IMR-90 (cell line): ENCODE measurements around the gene SF3A1. TPM values are rescaled to one million over a fixed set of nuclear protein-coding genes. Genes with fewer than 3 reads are reported as not detected.

Source experiments
- ATAC-seq: fragments of 200-7000 bp; cut with Tn5 transposase; 2 replicates; pipeline ENCODE4 v1.9.1; 2020; ENCODE audit warnings: low read depth, mild to moderate bottlenecking, moderate library complexity
- BruUV-seq: library from RNA; stranded (reverse); fragments of 400-500 nt; replicated peaks from 2 replicates; lab custom pipeline; 2021; lab: Mats Ljungman, UMichigan
- CTCF ChIA-PET: fragments of 300-600 bp; formaldehyde crosslinking; extraction: SDS; loops from one replicate; lab custom pipeline; 2021; ENCODE audit warnings: antibody characterized with exemption; lab: Yijun Ruan, JAX
- POLR2A ChIA-PET: fragments of 300-600 bp; sonication (Branson Sonifier 250); formaldehyde crosslinking; loops from one replicate; lab custom pipeline; 2022; ENCODE audit warnings: antibody characterized with exemption; ENCODE audit not compliant: unreplicated experiment; lab: Charles Lee
- DNase-seq: peaks from one replicate; pipeline ENCODE4 v3.0.0; 2013
- H2AFZ ChIP-seq: replicated peaks from 2 replicates; pipeline ENCODE3; 2013; ENCODE audit warnings: low read length, mild to moderate bottlenecking; ENCODE audit not compliant: poor library complexity
- H2AK5ac ChIP-seq: 2 replicates; pipeline ENCODE4 v1.6.1; 2013; ENCODE audit warnings: low read depth, low read length, inconsistent platforms
- H2AK9ac ChIP-seq: replicated peaks from 2 replicates; pipeline ENCODE3; 2013; ENCODE audit warnings: mild to moderate bottlenecking, low read depth, low read length, moderate library complexity; ENCODE audit not compliant: poor library complexity
- H2BK120ac ChIP-seq: 2 replicates; pipeline ENCODE4 v1.6.1; 2013; ENCODE audit warnings: low read depth, low read length, inconsistent platforms
- H2BK15ac ChIP-seq: 3 replicates; pipeline ENCODE4 v1.6.1; 2013; ENCODE audit warnings: low read depth, low read length, inconsistent platforms
- H2BK20ac ChIP-seq: 2 replicates; pipeline ENCODE4 v1.6.1; 2013; ENCODE audit warnings: low read depth, mild to moderate bottlenecking, inconsistent platforms, low read length, moderate library complexity
- H2BK5ac ChIP-seq: 2 replicates; pipeline ENCODE4 v1.6.1; 2013; ENCODE audit warnings: mild to moderate bottlenecking, low read depth, low read length, inconsistent platforms; ENCODE audit not compliant: poor library complexity, severe bottlenecking
- H3K14ac ChIP-seq: replicated peaks from 2 replicates; pipeline ENCODE4 v1.6.1; 2013; ENCODE audit warnings: low read depth, low read length, inconsistent platforms
- H3K18ac ChIP-seq: 2 replicates; pipeline ENCODE4 v1.6.1; 2013; ENCODE audit warnings: low read depth, low read length, control low read depth
- H3K23ac ChIP-seq: 2 replicates; pipeline ENCODE4 v1.6.1; 2013; ENCODE audit warnings: low read depth, low read length, inconsistent platforms
- H3K27ac ChIP-seq: 2 replicates; pipeline ENCODE4 v1.5.1; 2013; ENCODE audit warnings: mild to moderate bottlenecking, control low read depth, low read length; ENCODE audit not compliant: insufficient read depth
- H3K27me3 ChIP-seq: 2 replicates; pipeline ENCODE4 v1.6.1; 2013; ENCODE audit warnings: low read length; ENCODE audit not compliant: control insufficient read depth, insufficient read depth
- H3K36me3 ChIP-seq: 2 replicates; pipeline ENCODE4 v1.6.1; 2013; ENCODE audit warnings: low read length, mixed read lengths; ENCODE audit not compliant: control insufficient read depth, insufficient read depth
- H3K4ac ChIP-seq: 2 replicates; pipeline ENCODE4 v1.6.1; 2013; ENCODE audit warnings: low read depth, low read length, inconsistent platforms
- H3K4me1 ChIP-seq: 2 replicates; pipeline ENCODE4 v1.6.1; 2013; ENCODE audit warnings: low read length, mixed read lengths; ENCODE audit not compliant: control insufficient read depth, insufficient read depth
- H3K4me2 ChIP-seq: 2 replicates; pipeline ENCODE4 v1.6.1; 2013; ENCODE audit warnings: low read depth, mild to moderate bottlenecking, control low read depth, low read length, moderate library complexity
- H3K4me3 ChIP-seq: 2 replicates; pipeline ENCODE4 v1.5.1; 2013; ENCODE audit warnings: low read depth, mild to moderate bottlenecking, control low read depth, low read length, moderate library complexity; ENCODE audit not compliant: insufficient read depth
- H3K56ac ChIP-seq: 2 replicates; pipeline ENCODE4 v1.6.1; 2013; ENCODE audit warnings: low read length, inconsistent platforms; ENCODE audit not compliant: insufficient read depth; ENCODE audit errors: extremely low read depth
- H3K79me1 ChIP-seq, 2 experiments: 2 replicates each; pipeline ENCODE4 v1.6.1; 2013; ENCODE audit warnings: low read length in 2 of 2, inconsistent platforms in 1 of 2, low read depth in 1 of 2
- H3K9ac ChIP-seq: 2 replicates; pipeline ENCODE4 v1.6.1; 2013; ENCODE audit warnings: low read depth, low read length, control low read depth
- H3K9me1 ChIP-seq: 2 replicates; pipeline ENCODE4 v1.6.1; 2013; ENCODE audit warnings: low read length, inconsistent platforms; ENCODE audit not compliant: insufficient read depth
- H3K9me3 ChIP-seq: 2 replicates; pipeline ENCODE4 v1.6.1; 2013; ENCODE audit warnings: low read length; ENCODE audit not compliant: control insufficient read depth, insufficient read depth
- H4K20me1 ChIP-seq: 2 replicates; pipeline ENCODE4 v1.6.1; 2013; ENCODE audit warnings: low read length, inconsistent platforms; ENCODE audit not compliant: insufficient read depth
- H4K5ac ChIP-seq: 2 replicates; pipeline ENCODE4 v1.6.1; 2013; ENCODE audit warnings: mild to moderate bottlenecking, low read depth, low read length, control low read depth
- H4K8ac ChIP-seq, 2 experiments: 2 replicates each; pipeline ENCODE4 v1.6.1; 2013; ENCODE audit warnings: low read depth in 2 of 2, low read length in 2 of 2, control low read depth in 1 of 2, inconsistent platforms in 1 of 2
- H4K91ac ChIP-seq: 2 replicates; pipeline ENCODE4 v1.6.1; 2013; ENCODE audit warnings: low read depth, low read length, inconsistent platforms; ENCODE audit not compliant: insufficient read depth
- CHD1 ChIP-seq: IDR thresholded peaks from 2 replicates; pipeline ENCODE4 v1.6.1; 2012; ENCODE audit warnings: low read depth, low read length, improper control_type of control experiment
- ELK1 ChIP-seq: fragments of 150-350 bp; IDR thresholded peaks from 2 replicates; pipeline ENCODE4 v1.6.1; 2016; ENCODE audit warnings: low read depth, mild to moderate bottlenecking, low read length, moderate library complexity, borderline replicate concordance
- MXI1 ChIP-seq: IDR thresholded peaks from 2 replicates; pipeline ENCODE4 v1.6.1; 2012; ENCODE audit warnings: low read depth, mild to moderate bottlenecking, low read length, moderate library complexity, borderline replicate concordance
- NFE2L2 ChIP-seq: fragments of 150-350 bp; IDR thresholded peaks from 2 replicates; pipeline ENCODE4 v1.6.1; 2016; ENCODE audit warnings: low read depth, mild to moderate bottlenecking, low read length
- RAD21 ChIP-seq: IDR thresholded peaks from 2 replicates; pipeline ENCODE4 v1.6.1; 2012; ENCODE audit warnings: low read length, improper control_type of control experiment
- RCOR1 ChIP-seq: IDR thresholded peaks from 2 replicates; pipeline ENCODE4 v1.6.1; 2012; ENCODE audit warnings: mild to moderate bottlenecking, low read length, improper control_type of control experiment; ENCODE audit not compliant: insufficient replicate concordance
- RFX5 ChIP-seq: IDR thresholded peaks from 2 replicates; pipeline ENCODE4 v1.8.0; 2012; ENCODE audit warnings: low read depth, mild to moderate bottlenecking, low read length, moderate library complexity
- SMC3 ChIP-seq: fragments of 150-350 bp; IDR thresholded peaks from 2 replicates; pipeline ENCODE4 v1.6.1; 2016; ENCODE audit warnings: low read depth, mild to moderate bottlenecking, antibody characterized with exemption, low read length, moderate library complexity
- USF2 ChIP-seq: fragments of 150-350 bp; IDR thresholded peaks from 2 replicates; pipeline ENCODE4 v1.6.1; 2017; ENCODE audit warnings: mild to moderate bottlenecking, antibody characterized with exemption, low read length, low read depth
- WGBS, 2 experiments: methylation state at CpG; one replicate each; pipeline versions ENCODE4 v1.1.5 to v1.1.7; 2013; ENCODE audit warnings: missing lambda C conversion rate in 2 of 2; ENCODE audit not compliant: insufficient read length in 1 of 2; ENCODE audit errors: extremely low coverage in 2 of 2; 5-methylcytosine and 5-hydroxymethylcytosine counted together
- dilution Hi-C: fragments of 300-500 bp; cut with HindIII; formaldehyde crosslinking; loops from one replicate; pipeline ENCODE4 v1.14.3; 2018; ENCODE audit warnings: low sequenced_read_pairs; ENCODE audit not compliant: unreplicated experiment
- in situ Hi-C: fragments of 300-500 bp; cut with MboI; formaldehyde crosslinking; loops from 3 replicates; pipeline ENCODE4 v1.14.3; 2019; ENCODE audit warnings: low sequenced_read_pairs, inconsistent platforms, mixed read lengths
- intact Hi-C: fragments of 100-400 bp; cut with micrococcal nuclease; formaldehyde crosslinking; loops from 2 replicates; pipeline ENCODE4 v1.10.0; 2022
- polyA plus RNA-seq, 3 experiments: library from polyadenylated mRNA; depleted of rRNA; stranded (reverse); fragments of >200 nt; gene quantifications; 2 replicates each; pipeline ENCODE4 v1.2.3, GENCODE V29; 2012; ENCODE audit warnings: low replicate concordance in 1 of 3
- total RNA-seq: library from RNA; depleted of rRNA; stranded (reverse); fragments of >200 nt; gene quantifications from 2 replicates; pipeline ENCODE4 v1.2.3, GENCODE V29; 2012

SF3A1 gene
- total and polyA plus RNA-seq, 2 of the 4 experiments (the other 2 are of a cell fraction), result 36.9 to 67.2 TPM

GRCh38 chr22:30393885-30394284, 37.2 kb upstream of the SF3A1 start:
- H3K27me3 ChIP-seq, result no peaks in the 10 kb centered on the region
- H2AK9ac ChIP-seq, result no peak overlapping the region
- H2AFZ ChIP-seq, result no peak overlapping the region
- H2BK5ac ChIP-seq, result no peak overlapping the region
- no peak overlapping the region for H3K23ac ChIP-seq
- 22% methylated on average over 1 of the region's 3 CpGs; no CpG with 5 or more reads in 1 of the 2 experiments for WGBS, 2 experiments
- ATAC-seq (no peak), DNase-seq (no peak)
- H4K20me1 ChIP-seq, result peaks cover 15% of the 10 kb centered on the region
- H3K9ac ChIP-seq, result no peak overlapping the region
- H2BK15ac ChIP-seq, result no peak overlapping the region
- no peak overlapping the region for H2BK120ac ChIP-seq
- no peak overlapping the region for H4K91ac ChIP-seq
- intact Hi-C loops, result no loop called here
- no peak overlapping the region for H3K27ac ChIP-seq
- no peak overlapping the region for H2BK20ac ChIP-seq
- in situ Hi-C loops, result loop anchor here (10.0 kb wide), 2 partner anchors 91 to 289 kb away; no protein-coding TSS in a partner anchor
- H3K14ac ChIP-seq, result no peak overlapping the region
- peaks cover 17% of the 10 kb centered on the region for H3K4me1 ChIP-seq
- H3K56ac ChIP-seq, result no peak overlapping the region
- H3K18ac ChIP-seq, result no peak overlapping the region
- peaks cover 17% of the 10 kb centered on the region for H3K9me1 ChIP-seq
- no peaks in the 10 kb centered on the region for H3K36me3 ChIP-seq
- ChIA-PET CTCF (interaction anchor here (0.6 kb wide), 1 partner anchor 241 kb away, joined by 3 read pairs; no protein-coding TSS in a partner anchor), POLR2A (no interaction called here)
- dilution Hi-C loops, result no loop called here
- no peak overlapping the region for H4K5ac ChIP-seq
- no peak overlapping the region for H4K8ac ChIP-seq
- no peak overlapping the region for H3K4me3 ChIP-seq
- H3K79me1 ChIP-seq, result peaks cover 13 to 23% of the 10 kb centered on the region in 2 experiments
- H3K4ac ChIP-seq, result no peak overlapping the region
- H3K9me3 ChIP-seq, result no peaks in the 10 kb centered on the region
- no TSS peak for BruUV-seq
- H3K4me2 ChIP-seq, result no peak overlapping the region
- TF ChIP-seq USF2 (no peak), RAD21 (no peak), NFE2L2 (no peak), CHD1 (no peak), SMC3 (no peak), RFX5 (no peak), RCOR1 (no peak), MXI1 (no peak), ELK1 (no peak)
- H2AK5ac ChIP-seq, result no peak overlapping the region
